Stimulated activated CD8-positive, alpha-beta memory T cell treated with anti-CD3 and anti-CD28 coated beads, Interleukin-4, amount 100 ng/mL, for 48 hours (primary cell): Measurements from ENCODE around the gene AFAP1.

ENCODE experiments used
- DNase-seq: peaks from one replicate; pipeline ENCODE4 v3.0.0-alpha.2; 2020

The AFAP1 gene

DNA sequence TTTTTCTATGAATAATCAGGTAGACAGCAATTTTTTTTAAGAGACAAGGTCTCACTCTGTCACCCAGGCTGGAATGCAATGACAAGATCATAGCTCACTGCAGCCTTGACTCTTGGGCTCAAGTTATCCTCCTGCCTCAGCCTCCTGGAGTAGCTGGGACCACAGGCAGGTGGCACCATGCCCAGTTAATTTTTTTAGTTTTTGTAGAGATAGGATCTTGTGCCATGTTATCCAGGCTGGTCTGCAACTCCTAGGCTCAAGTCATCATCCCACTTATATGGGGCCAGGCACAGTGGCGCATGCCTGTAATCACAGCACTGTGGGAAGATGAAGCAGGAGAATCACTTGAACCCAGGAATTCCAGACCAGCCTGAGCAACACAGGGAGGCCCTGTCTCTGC is 26.8 kb downstream of the AFAP1 start:
- DNase-seq: no peak

DNA sequence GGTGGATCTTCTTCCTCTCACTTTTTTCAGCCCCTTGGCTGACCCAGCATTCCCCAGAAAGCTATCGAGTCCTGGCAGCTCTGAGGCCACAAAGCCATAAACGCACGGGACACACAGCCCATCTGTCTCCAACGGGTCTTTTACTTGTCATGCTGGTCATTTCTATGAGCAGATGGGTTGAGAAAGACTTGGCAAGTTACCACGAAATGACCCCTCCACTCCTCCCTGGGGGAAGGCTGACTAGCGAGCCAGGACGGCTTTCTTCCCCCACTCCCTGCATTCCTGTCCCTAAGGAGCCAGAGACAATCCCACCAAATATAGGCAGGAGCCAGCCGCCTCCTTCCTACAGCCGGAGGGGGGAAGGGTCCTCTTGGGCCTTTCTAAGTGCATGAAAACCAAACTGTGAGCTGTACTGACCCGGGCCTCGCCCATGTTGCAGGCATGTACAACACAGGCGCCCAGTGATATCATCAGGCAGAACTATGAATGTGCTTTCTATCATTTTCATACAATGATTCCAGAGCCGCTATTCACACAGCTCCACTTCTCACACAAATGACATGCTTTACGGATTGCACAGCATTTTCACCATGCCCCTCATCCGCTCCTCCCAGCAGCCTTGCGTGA is 28.6 kb downstream of the AFAP1 start:
- DNase-seq: no peak

DNA sequence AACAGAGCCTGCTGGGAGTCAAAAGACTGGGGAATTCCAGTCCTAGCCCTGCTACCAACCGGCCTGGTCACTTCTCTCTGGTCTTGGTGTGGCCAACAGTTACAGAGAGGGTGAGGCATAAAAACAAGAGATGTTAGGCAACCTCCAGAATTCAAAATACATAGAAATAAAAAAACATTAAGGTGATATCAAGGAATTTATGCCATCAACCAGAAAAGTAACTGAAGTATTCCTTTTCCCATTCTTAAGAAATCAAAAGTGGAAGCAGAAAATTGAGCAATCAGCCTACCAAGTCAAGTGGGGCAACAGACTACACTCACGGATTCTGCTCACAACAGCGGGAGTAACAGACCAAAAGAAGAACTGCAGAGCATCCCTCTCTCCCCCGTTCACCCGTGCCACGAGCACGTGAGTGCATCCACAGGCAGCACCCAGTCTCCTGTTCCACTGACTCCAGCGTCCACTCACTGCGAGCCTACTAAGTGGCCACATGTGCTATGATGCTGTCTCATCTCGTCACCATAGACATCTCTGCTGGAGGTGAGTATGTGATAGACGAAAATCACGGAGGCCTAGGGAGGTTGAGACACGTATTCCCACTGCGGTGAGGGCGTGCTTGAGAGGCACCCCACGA is 29.3 kb downstream of the AFAP1 start:
- no peak for DNase-seq

DNA sequence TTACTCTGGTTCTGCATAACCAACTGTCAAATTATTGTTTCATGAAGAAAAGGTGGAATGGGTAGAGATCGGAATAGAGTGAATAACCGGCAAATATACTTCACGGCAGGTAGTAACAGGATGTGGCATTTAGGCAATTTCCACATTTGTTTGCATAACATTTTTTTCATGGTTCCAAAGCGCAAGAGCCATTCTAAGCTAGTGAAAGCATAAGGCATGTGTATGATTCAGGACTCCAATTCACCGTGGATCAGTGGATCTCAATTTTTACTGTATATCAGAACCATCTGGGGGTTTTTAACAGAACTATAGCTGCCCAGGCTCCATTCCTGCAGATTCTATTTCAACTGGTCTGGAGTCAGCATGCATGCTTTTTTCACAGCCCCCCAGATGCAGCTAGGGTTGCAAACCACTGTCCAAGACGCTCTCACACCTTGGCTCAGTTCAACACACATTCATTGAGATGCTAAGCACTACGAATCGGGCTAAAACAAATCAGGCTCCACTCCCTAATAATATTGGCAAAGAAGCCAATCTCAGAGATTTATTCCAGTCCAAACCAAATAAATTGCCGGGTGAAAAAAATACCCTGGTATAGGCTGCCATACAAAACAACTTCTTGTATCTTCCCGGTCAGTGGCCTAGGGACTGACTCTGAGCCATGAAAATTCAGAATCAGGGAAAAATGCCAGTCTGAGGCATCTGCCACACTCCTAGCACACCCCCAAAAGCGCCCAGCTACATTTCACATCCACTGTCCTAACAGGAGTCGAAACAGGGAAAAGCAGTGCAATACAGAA is 30.0 kb downstream of the AFAP1 start:
- no peak for DNase-seq

DNA sequence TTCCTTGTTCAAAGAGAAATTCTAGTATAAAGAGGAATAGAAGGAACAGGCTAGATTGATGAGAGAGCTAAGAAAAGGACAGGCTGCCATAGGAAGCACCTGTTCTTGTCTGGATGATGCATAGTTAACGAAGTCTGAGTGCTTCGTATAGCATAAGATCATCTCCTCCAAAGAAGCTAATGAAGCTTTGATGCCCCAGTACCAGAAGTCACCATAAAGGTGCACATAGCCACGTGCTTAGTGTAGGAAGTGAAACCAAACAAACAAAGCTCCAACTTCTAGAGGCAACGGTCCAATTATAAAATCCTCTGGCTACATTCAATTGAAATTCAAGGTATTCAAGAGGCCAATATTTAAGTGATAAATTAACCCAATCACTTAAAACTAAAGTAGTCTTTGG is 31.0 kb downstream of the AFAP1 start:
- no peak for DNase-seq

DNA sequence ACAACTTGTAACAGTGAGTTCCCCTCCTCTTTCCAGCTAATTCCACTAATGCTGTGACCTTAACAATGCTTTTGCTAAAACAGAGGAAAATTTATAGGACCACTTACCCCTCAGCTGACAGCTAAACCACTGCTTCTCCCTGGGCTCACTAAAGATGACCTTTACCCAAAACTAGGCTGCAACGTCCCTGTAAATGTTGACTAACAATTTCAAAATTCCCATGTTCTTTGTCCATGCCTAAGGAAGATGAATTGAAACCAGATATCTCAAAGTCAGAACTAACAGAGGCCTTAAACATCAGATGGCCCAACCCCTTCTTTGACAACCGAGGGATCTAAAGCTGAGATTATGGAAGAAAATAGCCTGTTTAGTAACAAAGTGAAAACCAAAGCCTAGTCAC is 32.5 kb downstream of the AFAP1 start:
- DNase-seq: no peak

DNA sequence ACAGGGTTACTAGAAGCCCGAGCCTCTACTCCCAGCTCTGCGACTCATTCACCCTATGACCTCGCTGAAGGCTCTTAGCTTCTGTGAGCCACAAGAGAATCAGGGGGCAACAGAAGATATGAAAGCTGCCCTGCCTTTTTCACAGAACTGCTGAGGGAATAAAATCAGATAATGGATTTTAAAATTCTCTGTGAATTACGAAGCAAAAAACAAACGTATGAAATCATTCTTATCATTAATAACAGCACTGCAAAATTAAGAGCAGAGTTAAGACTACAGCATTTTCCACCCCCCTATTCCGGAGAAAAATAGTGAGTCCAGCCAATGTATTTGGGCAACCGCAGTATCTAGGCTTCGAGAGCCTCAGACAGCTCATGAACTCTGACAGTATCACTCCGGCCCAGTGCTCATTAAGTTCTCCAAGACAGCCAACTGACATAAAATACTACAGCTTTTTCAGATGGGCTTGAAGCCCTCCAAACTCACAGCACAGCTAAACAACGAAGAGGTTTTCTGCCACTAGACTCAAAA is 33.4 kb downstream of the AFAP1 start:
- no peak for DNase-seq

DNA sequence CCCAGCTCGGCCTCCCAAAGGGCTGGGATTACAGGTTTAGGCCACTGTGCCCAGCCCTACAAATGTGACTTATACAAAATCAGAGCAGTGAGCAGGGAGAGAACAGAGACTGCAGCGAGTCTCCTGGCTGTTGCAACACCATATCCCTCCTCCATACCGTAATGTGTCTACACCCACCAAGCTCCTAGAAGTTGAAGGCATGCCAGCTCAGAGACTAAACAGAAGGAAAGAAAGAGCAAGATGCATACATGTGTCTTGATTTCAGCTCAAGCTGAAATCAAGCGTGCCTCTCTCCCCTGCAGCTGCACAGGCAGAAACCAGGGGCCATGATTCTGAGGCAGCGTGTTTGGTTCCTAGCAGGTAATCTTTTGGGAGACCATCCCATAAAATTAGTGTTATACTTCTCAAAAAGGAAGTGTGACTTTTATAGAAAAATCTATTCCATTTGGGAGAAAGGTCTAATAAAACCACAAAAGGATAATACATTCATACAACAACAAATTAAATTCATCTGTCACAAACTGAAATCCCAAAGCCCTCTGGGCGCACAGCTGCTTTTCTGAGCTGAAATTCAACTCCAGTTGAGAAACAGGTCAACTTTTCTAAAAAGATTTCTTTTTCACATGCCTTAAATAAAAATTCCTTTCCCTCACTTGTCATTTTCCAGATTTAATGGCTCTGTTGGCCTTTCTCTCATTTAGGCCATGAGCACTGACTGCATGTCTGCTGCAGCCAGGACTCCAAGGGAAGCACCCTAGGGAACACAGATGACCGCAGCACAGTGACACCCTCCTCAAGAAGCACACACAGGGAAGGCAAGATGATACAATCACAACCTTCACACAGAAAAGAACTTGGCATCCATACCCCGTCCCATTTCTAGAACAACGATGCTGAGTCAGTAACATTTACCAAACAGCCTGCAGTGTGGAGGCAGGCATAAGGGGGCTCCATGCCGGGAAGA is 34.4 kb downstream of the AFAP1 start:
- DNase-seq: no peak

DNA sequence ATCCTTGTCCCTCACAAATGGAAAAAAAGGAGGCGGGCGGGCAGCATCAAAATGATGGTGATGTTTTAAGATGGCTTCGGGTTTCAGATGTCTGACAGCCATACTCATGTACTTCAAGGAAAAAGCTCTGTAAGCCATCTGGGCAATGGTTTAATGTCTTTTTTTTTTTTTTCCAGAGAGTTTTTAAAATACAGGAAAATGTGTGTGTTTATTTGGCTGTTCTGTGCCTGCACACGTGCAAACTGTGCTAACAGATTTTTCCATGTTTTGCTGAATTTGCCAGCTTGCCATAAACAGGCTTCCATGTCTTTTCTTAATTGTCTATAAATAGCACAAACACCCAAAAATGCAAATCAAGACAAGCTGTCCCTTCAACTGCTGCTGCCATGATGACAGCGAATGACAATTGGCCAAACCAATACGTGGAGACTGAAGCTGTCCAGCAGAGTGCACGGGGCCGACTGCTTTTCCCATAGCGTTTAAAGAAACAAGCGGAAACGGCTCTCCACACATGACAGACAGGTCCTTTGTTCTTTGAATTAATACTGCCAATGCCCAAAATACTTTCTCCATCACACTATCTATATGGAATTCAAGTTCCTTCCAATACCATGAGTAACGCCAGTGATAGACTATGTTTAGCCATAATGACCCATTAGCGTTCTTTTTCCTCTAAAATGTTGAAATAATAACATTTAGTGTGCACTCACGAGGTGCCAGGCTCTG is 35.7 kb downstream of the AFAP1 start:
- DNase-seq: no peak

DNA sequence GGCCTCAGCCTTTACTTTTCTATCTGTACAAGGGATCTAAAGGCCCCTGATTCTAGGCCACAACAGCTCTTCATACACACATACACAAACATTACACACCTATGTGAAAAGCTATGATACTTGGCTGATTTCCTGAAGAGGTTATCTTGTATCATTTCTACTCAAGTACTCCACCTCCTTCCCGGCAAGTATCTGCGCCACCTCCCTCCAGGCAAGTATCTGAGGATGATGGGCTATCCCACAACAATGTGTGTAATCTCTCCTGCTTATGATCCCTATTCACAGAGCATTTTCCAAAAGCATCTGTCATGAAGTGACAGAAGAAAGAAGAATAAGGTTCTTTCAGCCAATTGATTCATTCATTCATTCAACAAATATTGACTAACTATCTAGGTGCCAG is 36.8 kb downstream of the AFAP1 start:
- no peak for DNase-seq

DNA sequence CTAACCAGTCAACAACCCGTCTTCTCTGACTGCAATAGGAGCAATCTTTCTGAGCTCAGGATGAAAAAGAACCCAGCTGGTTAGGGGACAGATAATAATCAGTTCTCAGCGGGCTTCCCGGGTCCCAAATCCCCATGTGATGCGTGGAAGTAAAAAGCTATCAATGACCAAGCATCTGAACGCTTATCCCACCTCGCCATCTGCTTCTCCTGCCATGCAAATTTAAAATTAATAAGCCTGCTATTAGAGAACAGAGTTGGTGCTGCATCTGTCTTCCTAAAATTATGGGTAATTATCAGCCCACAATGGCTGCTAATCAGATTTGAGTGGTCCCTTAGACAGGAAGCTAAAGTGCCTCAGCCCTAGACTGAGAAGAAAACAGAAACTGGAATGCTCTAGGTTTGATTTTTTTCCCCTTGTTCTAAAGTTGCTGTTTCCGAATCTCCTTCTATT is 37.5 kb downstream of the AFAP1 start:
- no peak for DNase-seq

DNA sequence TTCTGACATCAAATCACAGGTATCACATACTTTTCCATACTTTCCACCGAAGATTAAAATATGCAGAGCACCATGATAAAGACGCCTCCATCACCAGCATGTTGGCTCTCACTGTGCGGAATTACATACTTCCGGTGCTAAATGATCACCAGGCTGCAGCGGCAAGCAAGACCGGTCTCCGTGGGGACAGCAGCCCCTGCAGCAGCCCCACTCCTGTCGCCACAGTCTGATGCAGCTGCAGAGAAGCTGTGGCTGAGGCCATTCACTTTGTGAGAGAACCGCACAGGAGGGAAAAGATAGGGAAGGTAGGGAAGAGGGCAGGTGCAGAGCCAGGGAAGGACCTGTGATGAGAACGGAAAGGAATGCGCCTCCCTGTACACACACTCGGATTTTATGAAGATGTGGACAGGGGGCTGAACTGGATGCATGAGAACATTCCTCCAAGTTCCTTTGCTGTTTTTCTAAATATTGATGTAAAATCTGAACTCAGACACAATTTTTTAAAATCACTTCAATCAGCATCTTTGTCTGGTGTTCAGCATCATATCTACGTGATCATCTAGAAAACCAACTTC is 38.3 kb downstream of the AFAP1 start:
- DNase-seq: no peak

DNA sequence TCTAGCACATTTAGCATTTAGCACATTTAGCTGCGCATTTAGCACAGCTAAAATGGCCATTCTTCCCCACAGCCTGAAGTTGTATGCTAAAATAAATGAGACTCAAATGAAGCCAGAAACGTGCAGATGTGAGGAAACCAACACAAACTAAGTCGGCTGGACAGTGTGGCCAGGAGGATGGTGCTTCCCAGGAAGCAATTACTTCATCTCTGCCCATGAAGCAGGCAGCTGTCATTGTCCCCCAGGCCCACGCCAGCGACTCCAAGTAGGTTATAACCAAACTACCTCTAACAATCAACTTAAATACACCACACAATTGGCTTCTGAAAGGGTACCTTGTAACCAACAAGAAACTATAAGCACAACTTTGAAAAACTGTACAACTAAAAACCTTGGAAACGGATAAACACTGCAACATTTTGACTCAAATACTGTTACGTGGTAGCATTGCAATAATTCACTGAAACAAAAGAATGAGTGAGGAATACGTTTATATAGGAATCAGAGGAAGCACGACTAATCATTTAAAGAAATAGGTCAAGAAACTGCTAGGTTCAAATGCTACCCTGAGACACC is 39.2 kb downstream of the AFAP1 start:
- no peak for DNase-seq

DNA sequence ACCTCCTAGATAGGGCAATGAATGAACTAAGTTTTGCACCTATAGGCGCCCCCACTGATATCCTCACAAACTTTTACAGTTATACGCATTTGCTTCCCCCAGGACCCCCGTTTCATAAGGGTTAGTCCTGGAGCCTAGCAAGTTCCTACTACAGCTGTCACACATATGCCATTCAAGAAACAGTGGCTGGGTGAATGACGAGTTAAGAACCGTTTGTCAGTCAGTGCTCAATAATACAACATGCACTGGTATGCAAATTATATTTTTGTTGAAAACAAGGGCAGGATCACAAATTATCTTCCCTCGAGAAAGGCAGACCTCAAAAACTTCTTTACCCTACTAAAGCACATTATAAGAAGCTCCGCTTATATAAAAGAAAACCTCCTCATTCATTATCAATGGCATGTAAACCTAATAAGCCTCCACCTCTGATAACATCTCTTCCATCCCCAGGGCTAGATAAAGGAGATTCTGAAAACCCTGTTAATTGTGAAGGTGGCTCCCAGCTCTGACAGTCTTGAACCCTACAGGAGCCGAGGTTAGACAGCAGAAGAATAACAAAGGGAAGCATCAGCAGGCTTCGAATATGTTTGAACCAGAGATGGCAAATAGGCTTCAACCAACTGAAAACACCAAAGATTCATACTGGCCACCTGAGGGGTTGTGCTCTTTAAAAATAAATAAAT is 40.3 kb downstream of the AFAP1 start:
- no peak for DNase-seq

DNA sequence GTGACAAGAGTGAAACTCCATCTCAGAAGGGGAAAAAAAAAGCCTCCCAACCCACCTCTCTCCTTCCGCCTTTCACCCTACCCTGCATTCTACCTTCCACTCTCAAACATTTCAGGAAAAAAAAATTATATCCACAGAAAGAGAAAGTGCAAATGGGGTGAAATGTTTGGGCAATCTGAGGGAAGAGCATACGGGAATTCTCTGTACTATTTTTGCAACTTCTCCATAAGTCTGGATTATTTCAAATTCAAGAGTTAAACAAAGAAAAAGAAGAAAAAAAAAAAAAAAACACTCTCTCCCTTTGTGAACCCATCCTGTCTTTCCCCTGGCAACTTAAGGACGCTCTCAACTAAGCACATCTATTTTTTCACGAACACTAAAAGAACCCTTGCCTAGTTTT is 41.3 kb downstream of the AFAP1 start:
- no peak for DNase-seq

DNA sequence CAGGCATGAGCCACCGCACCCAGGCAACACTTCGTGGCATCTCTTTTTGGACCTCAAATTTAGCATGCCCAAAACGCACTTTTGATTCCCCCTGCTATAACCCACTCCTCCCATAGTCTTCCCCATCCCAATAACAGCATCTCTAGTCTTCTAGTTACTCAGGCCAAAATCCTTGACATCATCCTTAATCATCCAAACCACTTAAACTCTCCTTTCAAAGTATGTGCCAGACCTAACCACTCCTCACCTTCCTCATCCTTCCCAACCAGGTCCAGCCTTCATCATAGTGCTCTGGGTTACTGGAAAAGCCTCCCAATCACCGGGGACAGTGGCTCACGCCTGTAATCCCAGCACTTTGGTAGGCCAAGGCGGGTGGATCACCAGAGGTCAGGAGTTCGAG is 41.9 kb downstream of the AFAP1 start:
- DNase-seq: no peak

DNA sequence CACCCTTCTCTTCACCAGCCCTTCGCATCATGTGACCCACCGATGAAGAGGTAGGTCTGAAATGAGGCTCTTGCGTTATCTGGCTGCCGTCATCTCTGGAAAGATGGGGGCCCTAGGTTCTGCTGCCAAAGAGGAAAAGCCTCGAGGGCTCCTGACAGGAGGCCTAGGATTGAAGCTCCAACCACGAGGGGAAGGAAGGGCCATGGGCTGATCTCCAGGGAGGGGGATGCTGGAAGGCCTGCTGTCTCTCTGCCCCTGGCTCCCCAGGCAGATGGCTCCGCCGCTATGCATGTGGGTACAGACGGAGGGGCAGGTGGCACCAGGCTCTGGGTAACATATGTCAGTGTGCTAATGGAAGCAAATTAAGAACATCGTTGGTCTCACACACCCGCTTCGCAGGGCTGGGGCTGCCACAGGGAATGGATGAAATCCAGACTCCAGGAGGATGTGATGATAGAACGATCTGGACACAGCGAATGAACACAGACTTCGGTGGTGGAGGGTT is 44.9 kb downstream of the AFAP1 start:
- no peak for DNase-seq

DNA sequence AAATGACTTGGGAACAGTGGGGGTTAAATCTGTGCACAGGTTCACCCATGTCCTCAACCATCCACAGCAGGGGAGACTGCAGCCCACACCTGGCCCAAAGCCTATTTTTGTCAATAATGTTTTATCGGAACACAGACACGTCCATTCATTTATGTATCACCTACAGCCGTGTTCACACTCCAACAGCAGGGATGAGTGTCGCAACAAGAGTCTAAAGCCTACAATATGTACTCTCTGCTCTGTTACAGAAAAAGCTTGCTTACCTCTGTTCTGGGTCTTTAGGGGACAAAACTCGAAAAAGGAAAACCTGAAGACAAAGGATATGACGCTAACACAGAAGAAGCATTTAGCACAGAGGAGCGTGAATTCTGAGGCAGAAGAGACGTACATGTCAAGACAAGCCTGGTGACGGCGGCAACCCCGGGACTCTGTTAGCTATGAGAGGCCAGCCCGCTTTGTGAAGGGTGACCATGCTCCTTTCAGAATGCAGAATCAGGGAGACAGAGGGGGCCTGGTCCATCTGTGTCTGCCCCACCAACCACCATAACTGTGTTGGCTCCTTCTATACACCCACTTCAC is 45.5 kb downstream of the AFAP1 start:
- no peak for DNase-seq

DNA sequence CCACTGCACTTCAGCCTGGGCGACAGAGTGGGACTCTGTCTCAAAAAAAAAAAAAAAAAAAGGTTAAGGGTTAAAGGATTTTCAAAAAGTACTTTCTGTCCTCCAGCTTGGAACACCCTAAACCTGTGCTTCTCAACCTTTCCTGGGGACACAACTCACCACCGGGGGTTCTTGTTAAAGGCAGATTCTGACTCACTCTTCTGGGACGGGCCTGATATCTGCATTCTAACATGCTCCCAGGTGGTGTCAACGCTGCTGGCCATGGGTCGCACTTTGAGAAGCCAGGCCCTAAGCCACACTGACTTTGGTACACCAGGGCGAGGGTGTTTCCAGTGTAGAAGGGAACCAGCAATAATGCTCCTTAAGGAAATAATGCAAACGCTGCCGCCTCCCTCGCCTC is 46.1 kb downstream of the AFAP1 start:
- DNase-seq: no peak
